GM18861 (cell line): Measurements from ENCODE around the gene TMC3.

Experiments used
- ATAC-seq: cut with Tn5 transposase; IDR thresholded peaks from one replicate; pipeline ENCODE4 v1.9.1; 2021; ENCODE audit not compliant: unreplicated experiment

Gene TMC3

DNA sequence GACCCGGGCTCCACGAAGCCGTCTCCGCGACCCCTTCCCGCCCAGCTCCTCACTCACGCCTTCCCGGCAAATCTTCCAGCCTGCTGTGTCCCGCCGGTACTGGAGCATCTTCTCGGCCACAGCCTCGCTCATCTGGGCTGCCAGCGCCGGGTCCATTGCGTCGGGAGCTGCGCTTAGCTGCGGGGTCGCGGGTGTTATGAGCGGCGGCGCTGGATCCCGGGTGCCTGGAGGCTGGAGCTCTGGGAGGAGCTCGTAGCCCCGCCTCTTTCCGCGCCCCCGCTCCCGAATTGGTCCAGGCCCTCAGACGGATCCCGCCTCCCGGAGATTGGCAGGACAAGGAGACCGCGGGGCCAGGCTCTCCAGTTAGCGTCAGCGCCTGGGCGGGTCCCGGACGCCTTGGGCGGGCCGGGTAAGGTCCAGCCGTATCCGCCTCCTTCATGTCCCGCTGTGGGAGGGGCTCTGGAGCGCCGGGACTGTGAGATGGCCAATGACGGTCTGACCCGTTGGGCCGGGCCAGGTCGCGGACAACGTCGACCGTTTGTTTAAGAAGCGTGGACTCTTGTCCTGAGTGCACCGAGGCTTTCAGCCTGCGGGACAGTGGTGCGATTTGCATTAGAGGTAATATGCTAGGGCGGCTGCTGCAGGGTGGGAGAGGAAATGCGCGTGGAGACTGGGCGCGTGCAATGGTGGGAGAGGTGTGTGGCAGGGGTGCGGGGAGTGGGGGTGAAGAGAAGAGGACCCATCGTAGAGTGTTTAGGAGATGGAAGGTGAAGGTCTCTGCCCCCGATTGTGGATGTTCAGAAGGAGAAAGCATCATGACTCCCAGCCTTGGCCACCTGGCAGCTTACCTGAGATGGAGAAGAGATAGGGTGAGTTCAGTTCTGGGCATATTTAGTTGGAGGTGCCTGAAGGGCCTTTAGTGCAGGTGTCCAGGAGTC lies 49.8 kb downstream of the TMC3 start, which contains the start of gene STARD5:
TSS of gene STARD5 (minus strand) at position 198 of the 938 bp plus-strand sequence. CDS start at position 156, 42 bp downstream.
- peak; percentile 96 for ATAC-seq

DNA sequence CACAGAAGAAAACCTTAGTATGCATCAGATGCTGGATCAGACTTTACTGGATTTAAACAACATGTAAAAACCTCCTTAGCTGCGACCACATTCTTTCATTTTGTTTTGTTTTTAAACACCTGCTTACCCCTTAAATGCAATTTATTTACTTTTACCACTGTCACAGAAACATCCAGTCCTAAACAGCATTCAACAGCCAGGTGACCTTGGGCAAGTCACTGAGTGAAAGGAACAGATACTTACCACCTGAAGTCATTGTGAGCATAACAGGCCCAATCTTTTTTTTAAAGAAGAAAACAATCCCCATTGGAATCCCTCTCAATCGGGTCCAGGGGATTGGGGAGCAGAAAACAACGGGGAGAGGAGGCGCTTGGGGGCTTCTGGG lies 50.5 kb downstream of the TMC3 start:
- peak; percentile 7 for ATAC-seq

DNA sequence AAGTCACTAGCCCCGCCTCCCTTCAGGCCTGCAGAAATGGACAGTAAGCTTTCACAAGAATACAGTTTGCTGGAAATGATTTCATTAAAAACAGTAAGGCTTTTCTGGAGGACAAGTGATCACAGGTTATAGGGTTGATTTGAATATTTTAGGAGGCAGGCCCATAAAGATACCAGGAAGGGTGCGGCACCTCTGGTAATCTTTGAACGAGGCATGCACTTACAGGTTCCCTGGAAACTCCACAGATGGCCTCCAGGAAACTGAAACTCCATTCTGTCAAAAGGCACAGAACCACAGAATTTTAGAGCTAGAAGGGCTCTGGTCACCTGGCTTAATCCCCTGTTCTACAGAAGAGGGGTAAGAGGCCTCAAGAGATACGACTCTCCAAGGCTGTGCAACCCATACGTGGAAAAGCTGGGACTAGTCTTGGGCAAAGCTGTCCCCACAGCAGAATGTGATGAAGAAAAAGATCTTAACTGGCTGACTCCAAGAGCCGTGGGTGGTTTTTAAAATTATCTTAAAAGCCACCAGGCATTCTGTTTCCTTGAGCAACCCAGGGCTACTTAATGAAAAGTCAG lies 51.2 kb downstream of the TMC3 start:
- no peak for ATAC-seq

DNA sequence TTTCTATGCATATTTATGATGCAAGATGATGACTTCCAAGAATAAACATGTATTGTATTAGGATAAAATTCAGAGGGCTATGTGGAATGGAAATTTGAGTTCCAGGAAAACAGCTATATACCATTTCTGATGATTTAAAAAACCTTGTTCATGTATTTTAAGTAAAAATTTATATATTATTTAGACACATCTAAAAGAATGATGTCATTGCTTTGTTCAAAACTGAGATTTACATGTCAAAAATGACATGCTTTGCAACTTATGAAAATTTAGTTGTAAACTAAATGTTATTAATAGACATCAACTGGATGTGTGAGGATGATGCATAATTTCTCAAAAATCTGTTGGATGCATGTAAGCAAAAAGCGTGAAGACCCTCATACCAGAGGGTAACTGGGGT lies 52.3 kb downstream of the TMC3 start:
- no peak for ATAC-seq

DNA sequence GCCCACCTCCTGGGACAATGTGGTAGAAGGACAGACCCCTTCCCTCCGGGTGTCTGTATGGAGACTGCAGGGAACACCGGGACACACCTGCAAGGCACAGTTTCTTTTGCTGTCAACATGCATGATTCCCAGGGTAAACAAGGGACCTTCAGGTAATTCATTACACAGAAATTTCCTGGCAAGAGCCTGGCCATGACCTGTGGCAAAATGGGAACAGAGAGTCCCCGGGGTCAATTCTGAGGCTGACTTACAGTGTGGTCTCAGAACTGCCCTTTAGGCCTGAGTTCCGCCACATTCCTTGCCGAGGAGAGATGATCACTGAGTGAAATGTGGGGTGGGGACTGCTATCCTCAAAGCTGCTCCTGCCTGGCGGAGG lies 56.4 kb downstream of the TMC3 start:
- ATAC-seq = no peak

DNA sequence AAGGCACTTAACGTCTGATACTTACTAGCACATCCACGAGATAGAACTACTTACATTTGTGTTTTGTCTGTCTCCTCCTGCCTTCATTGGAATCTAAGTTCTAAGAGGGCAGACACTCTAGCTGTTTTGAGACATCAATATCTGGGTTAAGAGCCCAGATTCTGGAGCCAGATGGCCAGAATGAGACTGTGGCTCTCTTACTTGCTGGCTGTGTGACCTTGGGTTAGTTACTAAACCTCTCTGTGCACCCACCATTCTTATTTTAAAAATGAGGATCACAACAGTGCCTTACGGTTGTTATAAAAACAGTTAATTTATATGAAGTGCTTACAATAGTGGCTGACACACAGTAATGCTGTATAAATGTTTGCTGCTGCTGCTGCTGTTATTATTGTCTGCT lies 57.7 kb downstream of the TMC3 start:
- ATAC-seq = no peak

DNA sequence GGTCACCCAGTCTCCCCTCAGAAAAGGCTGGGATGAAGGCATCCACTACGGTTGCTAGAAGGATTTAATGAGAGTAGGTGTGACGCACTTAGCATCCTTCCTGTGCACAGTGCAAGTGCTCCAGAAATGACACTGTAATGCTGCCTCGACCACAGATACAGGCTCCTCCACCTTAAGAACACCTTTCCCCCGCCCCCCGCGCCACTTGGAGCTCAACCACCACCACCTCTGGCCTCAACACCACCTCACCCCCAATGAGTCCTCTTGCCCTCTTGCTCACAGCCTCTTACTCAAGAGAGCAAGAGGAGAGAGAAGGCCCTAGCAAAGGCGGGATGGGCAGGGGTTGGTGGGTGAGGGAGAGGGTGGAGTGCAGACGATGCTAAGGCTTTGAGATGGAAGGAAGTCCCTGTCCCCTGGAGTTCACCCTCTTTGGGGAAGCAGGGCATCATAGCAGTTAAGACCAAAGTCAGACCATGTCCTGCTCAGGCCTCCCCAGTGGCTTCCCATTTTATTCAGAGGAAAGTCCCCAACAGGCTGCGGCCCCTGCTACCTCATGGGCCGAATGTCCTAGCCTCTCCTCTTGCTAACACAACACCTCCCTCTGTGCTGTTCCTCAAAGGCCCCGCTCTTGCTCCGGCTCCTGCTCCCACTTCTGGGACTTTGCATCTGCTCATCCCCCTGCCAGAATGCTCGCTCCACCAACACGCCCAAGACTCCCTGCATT lies 58.4 kb downstream of the TMC3 start:
- no peak for ATAC-seq

DNA sequence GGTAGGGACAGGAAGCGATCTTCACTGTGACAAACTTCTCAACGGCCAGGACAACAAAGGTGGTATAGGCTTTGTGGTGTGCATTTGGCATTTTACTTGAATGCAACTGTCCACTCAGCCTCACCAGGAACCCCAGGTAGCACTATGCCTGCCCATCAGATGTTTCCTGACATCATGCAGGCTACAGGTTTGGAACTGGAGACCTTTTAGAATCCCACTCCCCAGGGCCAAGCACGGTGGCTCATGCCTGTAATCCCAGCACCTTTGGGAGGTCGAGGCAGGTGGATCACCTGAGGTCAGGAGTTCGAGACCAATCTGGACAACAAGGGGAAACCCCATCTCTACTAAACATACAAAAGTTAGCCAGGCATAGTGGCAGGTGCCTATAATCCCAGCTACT lies 59.6 kb downstream of the TMC3 start:
- no peak for ATAC-seq

DNA sequence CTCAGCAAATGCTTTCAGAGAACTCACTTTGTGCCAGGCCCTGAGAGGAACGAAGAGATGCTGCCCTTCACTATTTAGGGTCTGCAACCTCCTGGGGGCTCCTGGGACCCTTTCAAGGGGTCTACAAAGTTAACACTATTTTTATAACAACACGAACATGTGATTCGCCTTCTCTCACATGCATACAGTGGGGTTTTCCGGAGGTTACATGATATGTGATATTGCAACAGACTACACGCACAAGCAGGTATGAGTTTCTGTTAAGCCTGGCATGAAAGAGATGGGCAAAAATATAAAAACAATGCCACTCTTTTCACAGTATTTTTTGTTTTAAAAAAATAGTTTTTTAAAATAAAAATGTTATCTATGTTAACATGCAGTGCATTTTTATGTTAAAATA lies 60.3 kb downstream of the TMC3 start:
- ATAC-seq = no peak

DNA sequence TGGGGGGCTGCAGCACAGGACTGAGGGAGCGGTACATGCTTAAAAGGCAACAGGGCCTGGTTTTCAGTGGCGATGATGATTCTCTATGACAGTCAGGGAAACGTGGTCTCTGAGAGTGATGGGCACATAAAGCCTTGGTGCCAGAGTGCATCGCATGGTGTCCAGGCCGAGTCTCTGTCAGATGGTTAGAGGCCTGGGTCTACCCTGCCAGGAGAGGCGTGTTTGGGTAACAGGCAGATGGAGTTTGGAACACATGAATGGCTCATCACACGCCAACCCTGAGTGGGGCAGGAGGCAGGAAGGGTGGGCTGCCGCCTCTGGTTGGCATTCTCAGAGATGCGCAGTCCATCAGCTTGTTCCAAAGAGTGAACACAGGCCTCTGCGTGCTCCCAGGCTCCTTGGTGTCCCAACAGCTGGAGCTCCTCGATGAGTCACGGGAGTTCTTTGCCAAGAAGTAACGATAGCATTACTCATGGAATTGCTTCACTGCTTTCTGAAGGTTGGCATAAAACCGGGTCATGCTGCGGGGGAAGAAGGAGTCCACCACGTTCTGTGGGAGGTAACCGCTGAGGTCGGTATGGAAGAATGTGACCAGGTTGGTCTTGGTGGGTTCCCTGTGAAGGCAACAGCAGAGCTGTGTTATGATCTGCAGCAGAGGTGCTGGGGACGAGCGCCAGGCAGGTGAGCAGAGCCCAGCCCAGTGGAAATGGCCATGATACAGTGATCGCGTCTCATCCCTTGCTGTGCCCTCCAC lies 61.0 kb downstream of the TMC3 start:
- no peak for ATAC-seq

DNA sequence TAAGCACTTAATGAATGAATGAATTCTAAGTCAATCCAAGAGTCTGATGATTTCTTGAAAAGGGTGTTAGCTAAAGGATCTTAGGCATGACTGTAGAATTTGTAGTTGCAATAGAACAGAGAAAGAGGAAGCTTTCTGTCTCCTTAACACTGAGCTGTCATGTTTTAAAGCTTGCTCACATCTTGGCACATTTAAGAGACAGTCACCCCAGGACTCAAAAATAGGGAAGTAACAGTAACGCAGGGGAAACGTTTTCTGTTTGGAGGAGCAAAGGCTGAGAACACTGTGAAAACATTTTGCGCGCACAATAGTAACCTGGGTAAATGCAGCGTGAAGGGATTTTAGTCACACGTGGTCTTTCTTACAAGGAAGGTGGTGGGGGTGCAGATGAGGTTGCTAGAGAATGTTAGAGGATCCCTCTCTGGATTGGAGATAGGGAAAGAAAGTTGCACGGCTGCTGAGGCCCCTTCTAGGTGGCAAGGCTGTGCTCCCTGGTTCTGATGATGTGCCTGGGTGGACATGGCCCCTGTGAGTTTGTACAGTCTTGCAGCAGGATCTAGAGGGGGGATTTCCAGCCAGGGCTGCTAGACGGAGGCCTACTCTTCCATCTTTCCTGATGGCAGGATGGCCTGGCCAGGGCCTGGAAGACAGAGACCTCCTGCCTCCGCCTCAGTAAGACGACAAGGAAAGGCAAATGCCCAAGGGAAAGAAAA lies 62.1 kb downstream of the TMC3 start:
- no peak for ATAC-seq

DNA sequence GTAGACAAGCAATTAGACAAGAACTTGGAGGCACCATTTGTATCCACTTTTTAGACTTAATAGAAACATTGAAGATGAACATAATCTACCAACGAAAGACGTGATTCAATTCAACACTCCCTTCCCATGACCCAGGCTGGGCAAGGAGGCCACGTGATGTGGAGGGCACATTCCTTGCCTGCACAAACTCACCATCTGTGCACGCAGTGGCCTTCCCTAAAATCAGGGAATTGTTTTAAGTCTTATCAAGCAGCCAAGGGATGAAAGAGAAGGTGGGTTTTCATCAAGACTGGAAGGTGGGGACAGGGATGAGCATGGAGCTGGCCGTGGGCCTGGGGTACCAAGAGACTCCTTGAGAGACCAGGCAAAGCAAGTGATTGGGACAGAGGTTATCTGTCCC lies 63.5 kb downstream of the TMC3 start:
- ATAC-seq = no peak

DNA sequence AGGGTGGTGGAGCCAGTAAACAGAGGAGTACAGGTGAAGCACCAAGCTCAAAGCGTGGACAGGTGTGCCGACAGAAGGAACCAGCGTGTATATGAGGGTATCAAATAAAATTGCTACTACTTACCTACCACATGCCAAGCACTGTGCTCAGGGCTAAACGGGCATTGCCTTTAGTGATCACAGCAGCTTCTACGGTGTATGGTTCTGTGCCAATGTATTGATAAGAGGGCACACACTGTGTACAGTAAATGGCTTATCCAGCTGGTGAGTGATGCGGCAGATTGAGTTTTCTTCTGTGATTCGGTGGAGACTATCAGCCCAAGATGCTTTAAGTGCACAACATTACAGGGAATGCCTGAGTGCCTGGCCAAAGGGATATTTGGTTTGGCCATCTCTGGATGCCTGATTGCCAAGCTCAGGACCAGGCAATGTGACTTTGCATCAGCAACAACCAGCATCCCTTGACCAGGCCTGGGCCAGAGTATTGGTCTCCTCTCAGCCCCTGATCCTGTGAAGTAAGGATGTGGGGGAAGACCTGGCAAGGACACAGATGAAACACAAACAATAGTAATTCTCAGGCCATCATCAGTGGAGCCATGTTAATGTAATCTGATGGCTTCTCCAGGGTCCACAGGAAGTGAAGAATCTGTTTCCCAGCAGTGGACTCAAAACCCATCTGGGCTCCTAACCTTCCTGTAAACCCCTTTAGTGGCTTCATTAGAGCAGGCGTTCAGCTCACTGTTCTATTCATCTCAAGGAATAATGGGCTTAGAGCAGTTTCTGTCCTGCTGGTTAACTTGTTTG lies 64.2 kb downstream of the TMC3 start:
- ATAC-seq = no peak

DNA sequence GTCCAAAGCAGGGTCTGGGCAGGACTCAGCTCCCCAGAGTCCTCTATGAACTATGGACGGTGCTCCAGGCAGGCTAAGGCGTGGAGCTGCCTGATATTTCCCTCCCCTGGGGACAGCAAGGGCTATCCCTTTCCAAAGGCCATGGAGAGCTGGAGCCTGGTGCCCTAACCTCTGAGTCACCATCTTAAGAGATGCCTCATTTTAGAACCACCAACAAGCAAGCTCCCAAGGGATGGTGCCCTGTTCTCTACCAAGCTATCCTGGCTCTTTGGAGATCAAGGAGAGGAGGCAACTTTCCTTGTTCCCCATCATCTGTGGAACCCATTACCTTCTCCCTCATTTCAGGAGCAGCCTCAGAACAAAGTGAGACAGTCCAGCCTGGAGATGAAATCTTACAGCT lies 65.8 kb downstream of the TMC3 start:
- no peak for ATAC-seq

DNA sequence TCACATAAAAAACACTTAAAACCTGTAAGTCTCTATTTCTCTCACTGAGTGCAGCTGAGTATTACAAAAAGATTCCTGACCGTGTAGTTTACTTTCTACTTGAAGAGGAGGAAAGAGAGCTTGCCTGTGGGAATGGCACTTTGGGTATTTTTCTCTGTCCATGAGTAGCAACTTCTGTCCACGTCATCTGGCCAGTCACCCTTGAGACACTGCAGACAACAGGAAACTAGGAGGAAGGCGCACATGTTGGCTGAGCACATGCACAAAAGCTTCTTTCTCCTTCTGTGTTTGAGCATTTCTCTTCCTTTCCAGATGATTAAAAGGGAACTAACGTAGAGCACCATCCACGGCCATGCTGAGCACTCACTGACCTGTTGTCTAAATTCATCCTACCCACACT lies 69.8 kb downstream of the TMC3 start:
- ATAC-seq = no peak

DNA sequence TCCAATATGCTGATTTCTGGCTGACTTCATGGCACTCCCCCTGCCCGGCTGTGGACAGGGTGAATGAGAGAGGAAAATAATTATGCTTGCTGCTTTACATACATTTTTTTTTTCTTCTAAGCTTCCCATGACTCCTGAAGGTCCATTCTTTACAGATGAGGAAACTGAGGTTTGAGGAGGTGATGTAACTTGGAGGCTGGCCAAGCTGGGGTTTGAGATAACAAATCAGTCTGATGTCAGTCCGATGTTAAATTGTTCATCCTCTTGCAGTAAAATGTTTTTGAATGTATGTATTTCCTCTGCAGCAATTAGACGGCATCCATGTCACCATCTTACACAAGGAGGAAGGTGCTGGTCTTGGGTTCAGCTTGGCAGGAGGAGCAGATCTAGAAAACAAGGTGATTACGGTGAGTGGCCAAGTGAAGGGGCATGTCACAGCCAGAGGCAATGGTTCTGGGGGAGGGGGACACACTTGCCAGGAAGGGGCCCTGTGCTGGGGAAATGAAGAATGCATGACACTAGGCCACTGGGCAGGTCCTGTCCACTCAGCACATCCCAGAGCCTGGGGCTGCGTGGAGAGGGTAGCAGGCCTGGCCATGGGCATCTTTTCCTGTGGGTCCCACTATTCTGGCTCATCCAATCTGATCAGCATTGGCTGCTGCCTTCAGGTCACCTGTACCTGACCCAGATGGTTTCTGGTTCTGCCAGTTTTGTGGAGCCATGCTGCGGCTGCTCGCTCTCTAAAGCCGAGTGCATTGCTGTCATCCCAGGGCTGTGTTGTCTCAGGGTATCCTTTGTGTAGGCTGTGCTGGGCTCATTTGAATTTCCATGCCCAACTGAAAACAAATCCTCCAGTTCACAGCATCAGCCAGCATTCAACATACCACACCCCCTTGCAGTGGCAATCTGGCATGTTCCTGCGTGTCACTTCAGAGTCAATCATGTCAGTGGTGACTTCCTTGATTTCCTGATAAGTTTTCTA lies 70.5 kb downstream of the TMC3 start:
- no peak for ATAC-seq

DNA sequence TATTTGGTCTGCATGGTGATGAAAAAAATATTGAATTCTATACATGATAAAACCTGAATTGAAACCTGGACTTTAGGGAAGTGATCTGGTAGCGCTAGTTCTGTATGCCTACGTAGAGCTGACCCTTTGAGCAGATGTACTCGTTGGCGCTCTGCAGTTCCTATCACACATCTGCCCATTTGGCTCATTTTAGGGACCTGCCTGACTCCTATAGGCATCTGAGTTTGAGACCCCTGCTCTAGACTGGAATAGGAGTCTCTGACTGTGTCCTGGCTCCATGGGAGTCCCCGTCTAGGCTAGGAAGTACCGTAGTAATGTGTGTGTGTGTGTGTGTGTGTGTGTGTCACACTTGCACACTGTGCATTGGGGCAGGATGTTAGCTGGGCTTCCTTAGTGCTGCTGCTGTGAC lies 71.3 kb downstream of the TMC3 start:
- ATAC-seq = no peak

DNA sequence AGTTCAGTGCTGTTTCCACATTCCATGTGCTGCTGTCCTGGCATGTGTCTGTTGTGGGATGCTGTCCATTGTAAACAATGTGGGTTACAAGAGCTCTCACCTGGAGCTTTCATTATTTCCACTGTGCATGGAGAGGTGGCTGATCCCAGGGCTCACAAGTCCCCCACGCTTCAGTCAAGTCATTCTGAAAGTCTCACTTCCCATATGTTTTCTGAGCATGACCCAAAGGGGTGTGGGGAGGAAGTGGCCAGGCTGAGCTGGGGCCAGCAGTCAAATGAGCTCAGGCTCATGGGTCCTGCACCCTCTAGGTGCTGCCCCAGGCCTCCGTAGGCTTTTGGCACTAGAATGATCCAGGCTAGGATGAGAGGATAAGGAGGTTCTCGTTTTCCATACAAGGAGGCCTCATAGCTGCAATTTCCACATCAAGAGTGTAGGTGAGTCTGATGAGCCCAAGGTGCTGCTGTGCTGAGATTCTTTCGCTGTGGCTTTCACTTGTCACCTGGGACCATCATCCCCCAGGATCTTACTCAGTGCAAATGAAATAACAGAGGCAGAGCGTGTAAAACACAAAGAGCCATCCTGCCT lies 72.1 kb downstream of the TMC3 start:
- ATAC-seq = peak; percentile 73
